WTC11 (cell line): ENCODE results near the gene ALG10. TPM values are rescaled to one million over a fixed set of nuclear protein-coding genes. Genes with fewer than 3 reads are reported as not detected.
"Not testable (repeated sequence)": the region's sequence is repeated elsewhere in the genome, so short reads cannot be mapped to it uniquely, and the experiment has no call there.

Experiments used
- ATAC-seq: fragments of 200-7000 bp; cut with Tn5 transposase; 2 replicates; pipeline ENCODE4 v1.10.0; 2021; ENCODE audit warnings: mild to moderate bottlenecking, moderate library complexity
- CTCF ChIA-PET: fragments of 300-600 bp; sonication (Branson Sonifier 250); formaldehyde crosslinking; loops from one replicate; lab custom pipeline; 2021; ENCODE audit warnings: antibody characterized with exemption; lab: Charles Lee
- POLR2A ChIA-PET: fragments of 350-600 bp; sonication (Branson Sonifier 250); formaldehyde crosslinking; loops from one replicate; lab custom pipeline; 2021; ENCODE audit warnings: antibody characterized with exemption; lab: Charles Lee
- DNase-seq: peaks from one replicate; pipeline ENCODE4 v3.0.0; 2021; ENCODE audit warnings: low spot score
- H3K27ac Mint-ChIP-seq: 2 replicates; pipeline ENCODE4 v1.8.0; 2021; ENCODE audit warnings: mixed read lengths
- H3K27me3 Mint-ChIP-seq: 2 replicates; pipeline ENCODE4 v1.8.0; 2021; ENCODE audit warnings: low read depth, mild to moderate bottlenecking, moderate library complexity, mixed read lengths
- H3K36me3 Mint-ChIP-seq: 2 replicates; pipeline ENCODE4 v1.8.0; 2021; ENCODE audit warnings: mixed read lengths
- H3K4me1 Mint-ChIP-seq: 2 replicates; pipeline ENCODE4 v1.8.0; 2022; ENCODE audit warnings: mixed read lengths
- H3K4me3 Mint-ChIP-seq: 2 replicates; pipeline ENCODE4 v1.8.0; 2021; ENCODE audit warnings: mild to moderate bottlenecking, moderate library complexity, mixed read lengths
- H3K9me3 Mint-ChIP-seq: 2 replicates; pipeline ENCODE4 v1.8.0; 2021; ENCODE audit warnings: mixed read lengths
- GABPB1 ChIP-seq: sonication (generic); formaldehyde crosslinking; IDR thresholded peaks from 2 replicates; pipeline ENCODE4 v1.8.1; 2023; ENCODE audit warnings: mild to moderate bottlenecking, missing genetic modification reagents
- SOX15 ChIP-seq: fragments of 250-450 bp; sonication (Bioruptor Pico); IDR thresholded peaks from 2 replicates; pipeline ENCODE4 v1.9.0; 2021; ENCODE audit warnings: mild to moderate bottlenecking
- TCF7 ChIP-seq: sonication (generic); formaldehyde crosslinking; IDR thresholded peaks from 2 replicates; pipeline ENCODE4 v1.8.0; 2022; ENCODE audit warnings: mild to moderate bottlenecking, low read depth, missing genetic modification reagents, moderate library complexity
- ZNF416 ChIP-seq: fragments of 250-450 bp; sonication (Bioruptor Pico); IDR thresholded peaks from 2 replicates; pipeline ENCODE4 v1.9.0; 2021; ENCODE audit warnings: mild to moderate bottlenecking, inconsistent platforms
- total RNA-seq: library from RNA; stranded (reverse); gene quantifications from 3 replicates; pipeline ENCODE4 v1.2.3, GENCODE V29; 2021
- TF ChIP-seq, protein P1 (sequence below): sonication (generic); formaldehyde crosslinking; conservative IDR thresholded peaks from 2 replicates; pipeline ENCODE4 v1.8.1; 2023; ENCODE audit warnings: mild to moderate bottlenecking, low read depth, missing genetic modification reagents, moderate library complexity
- TF ChIP-seq, protein P2 (sequence below): fragments of 200-600 bp; IDR thresholded peaks from 2 replicates; pipeline ENCODE4 v1.8.0; 2022; ENCODE audit warnings: antibody characterized with exemption
- TF ChIP-seq, protein P3 (sequence below): fragments of 250-450 bp; sonication (Bioruptor Pico); IDR thresholded peaks from 2 replicates; pipeline ENCODE4 v1.9.0; 2021; ENCODE audit warnings: mild to moderate bottlenecking, borderline replicate concordance
- TF ChIP-seq, protein P4 (sequence below): sonication (generic); formaldehyde crosslinking; IDR thresholded peaks from 2 replicates; pipeline ENCODE4 v1.8.1; 2022; ENCODE audit warnings: missing genetic modification reagents, borderline replicate concordance
- TF ChIP-seq, protein P5 (sequence below): fragments of 250-450 bp; sonication (Bioruptor Pico); IDR thresholded peaks from 2 replicates; pipeline ENCODE4 v1.8.0; 2021; ENCODE audit warnings: mild to moderate bottlenecking

Gene ALG10
- total RNA-seq, 1 experiment from 2014 or later, result 12.9 TPM

DNA sequence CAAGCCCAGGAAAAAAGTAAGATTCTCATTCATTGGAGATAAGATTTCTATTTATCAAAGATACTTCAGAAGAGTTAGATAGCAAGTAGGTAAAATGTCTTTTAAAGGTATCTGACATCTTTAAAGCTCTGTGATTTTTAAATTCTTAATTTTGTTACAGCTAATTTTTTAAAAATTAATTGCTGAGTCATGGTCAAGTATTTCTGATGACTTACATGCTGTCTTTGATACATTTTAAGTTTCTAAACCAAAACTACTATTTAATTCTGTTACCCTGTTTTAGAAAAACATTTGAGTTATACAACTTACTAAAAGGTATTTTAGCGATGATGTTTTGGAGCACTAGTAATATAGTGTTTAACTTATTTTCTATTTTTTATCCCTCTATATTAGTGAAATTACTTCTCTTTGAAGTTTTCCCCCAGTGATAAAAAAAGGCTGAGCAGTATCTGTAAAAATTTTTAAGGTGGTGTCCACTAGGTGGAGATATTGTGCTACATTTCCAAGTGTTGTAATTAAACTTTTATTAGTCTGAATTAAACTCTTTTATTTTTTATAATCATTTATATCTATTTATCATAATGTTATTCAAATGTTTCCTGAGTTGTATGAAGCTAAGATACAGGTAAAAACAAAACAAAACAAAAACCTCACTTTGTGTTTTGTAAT is 11.5 kb downstream of the ALG10 start:
- CTCF ChIA-PET, result no interaction called here
- H3K36me3 Mint-ChIP-seq, result peaks cover 20% of the 10 kb centered on the region
- POLR2A ChIA-PET, result no interaction called here
- H3K4me3 Mint-ChIP-seq, result no peak overlapping the region
- TF ChIP-seq TCF7, result no peak
- TF ChIP-seq, protein P1, sequence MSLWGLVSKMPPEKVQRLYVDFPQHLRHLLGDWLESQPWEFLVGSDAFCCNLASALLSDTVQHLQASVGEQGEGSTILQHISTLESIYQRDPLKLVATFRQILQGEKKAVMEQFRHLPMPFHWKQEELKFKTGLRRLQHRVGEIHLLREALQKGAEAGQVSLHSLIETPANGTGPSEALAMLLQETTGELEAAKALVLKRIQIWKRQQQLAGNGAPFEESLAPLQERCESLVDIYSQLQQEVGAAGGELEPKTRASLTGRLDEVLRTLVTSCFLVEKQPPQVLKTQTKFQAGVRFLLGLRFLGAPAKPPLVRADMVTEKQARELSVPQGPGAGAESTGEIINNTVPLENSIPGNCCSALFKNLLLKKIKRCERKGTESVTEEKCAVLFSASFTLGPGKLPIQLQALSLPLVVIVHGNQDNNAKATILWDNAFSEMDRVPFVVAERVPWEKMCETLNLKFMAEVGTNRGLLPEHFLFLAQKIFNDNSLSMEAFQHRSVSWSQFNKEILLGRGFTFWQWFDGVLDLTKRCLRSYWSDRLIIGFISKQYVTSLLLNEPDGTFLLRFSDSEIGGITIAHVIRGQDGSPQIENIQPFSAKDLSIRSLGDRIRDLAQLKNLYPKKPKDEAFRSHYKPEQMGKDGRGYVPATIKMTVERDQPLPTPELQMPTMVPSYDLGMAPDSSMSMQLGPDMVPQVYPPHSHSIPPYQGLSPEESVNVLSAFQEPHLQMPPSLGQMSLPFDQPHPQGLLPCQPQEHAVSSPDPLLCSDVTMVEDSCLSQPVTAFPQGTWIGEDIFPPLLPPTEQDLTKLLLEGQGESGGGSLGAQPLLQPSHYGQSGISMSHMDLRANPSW (CRISPR knock-in tag), result no peak
- TF ChIP-seq, protein P2, sequence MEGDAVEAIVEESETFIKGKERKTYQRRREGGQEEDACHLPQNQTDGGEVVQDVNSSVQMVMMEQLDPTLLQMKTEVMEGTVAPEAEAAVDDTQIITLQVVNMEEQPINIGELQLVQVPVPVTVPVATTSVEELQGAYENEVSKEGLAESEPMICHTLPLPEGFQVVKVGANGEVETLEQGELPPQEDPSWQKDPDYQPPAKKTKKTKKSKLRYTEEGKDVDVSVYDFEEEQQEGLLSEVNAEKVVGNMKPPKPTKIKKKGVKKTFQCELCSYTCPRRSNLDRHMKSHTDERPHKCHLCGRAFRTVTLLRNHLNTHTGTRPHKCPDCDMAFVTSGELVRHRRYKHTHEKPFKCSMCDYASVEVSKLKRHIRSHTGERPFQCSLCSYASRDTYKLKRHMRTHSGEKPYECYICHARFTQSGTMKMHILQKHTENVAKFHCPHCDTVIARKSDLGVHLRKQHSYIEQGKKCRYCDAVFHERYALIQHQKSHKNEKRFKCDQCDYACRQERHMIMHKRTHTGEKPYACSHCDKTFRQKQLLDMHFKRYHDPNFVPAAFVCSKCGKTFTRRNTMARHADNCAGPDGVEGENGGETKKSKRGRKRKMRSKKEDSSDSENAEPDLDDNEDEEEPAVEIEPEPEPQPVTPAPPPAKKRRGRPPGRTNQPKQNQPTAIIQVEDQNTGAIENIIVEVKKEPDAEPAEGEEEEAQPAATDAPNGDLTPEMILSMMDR, result 0 out of 2 replicates have a peak, but pooled peaks have one; percentile 17
- ATAC-seq (no peak), DNase-seq (no peak)
- H3K27me3 Mint-ChIP-seq, result no peaks in the 10 kb centered on the region
- H3K9me3 Mint-ChIP-seq, result peaks cover 27% of the 10 kb centered on the region
- no peak overlapping the region for H3K27ac Mint-ChIP-seq
- no peaks in the 10 kb centered on the region for H3K4me1 Mint-ChIP-seq

DNA sequence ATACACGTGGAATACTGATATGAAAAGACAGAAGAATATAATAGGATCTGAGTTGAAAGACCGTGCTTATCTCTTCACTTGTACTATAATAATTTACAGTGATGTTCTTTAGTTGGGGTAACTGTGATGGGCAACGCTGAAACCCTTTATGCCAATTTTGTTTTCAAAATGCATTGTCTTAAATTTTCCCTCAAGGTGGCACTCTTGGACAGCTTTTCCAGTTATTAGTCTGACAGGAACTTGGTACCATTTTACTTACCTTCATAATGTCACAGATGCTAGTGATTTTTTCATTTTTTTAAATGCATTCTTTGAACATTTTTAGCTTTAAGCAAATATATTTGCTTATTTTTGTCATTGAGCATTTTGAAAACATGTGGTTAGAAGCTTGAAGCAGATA is 16.1 kb downstream of the ALG10 start:
- H3K9me3 Mint-ChIP-seq, result peaks cover 57% of the 10 kb centered on the region
- H3K27ac Mint-ChIP-seq, DNase-seq, CTCF ChIA-PET, H3K27me3 Mint-ChIP-seq, H3K4me3 Mint-ChIP-seq, H3K4me1 Mint-ChIP-seq, POLR2A ChIA-PET, ATAC-seq: not testable (repeated sequence)
- H3K36me3 Mint-ChIP-seq, result peaks cover 40% of the 10 kb centered on the region

DNA sequence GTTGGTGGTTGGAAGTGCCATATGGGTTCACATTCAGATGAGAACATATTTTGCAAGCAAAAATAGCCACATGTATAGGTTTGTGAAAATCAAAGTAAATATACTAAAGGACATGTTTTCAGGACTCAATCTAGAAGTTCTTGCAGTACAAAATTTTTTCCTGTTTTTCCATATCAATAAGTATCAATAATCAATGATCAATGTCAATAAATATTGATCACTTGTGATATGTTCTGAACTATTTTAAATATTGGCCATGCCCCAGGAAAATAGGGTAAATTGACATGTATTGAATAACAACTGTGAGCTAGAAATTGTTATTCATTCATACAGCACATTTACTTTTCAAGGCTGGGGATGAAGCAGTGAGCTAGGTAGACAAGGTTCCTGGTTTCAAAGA is 24.3 kb downstream of the ALG10 start:
- TF ChIP-seq SOX15 (no peak), ZNF416 (CRISPR knock-in tag) (no peak)
- TF ChIP-seq, protein P3, sequence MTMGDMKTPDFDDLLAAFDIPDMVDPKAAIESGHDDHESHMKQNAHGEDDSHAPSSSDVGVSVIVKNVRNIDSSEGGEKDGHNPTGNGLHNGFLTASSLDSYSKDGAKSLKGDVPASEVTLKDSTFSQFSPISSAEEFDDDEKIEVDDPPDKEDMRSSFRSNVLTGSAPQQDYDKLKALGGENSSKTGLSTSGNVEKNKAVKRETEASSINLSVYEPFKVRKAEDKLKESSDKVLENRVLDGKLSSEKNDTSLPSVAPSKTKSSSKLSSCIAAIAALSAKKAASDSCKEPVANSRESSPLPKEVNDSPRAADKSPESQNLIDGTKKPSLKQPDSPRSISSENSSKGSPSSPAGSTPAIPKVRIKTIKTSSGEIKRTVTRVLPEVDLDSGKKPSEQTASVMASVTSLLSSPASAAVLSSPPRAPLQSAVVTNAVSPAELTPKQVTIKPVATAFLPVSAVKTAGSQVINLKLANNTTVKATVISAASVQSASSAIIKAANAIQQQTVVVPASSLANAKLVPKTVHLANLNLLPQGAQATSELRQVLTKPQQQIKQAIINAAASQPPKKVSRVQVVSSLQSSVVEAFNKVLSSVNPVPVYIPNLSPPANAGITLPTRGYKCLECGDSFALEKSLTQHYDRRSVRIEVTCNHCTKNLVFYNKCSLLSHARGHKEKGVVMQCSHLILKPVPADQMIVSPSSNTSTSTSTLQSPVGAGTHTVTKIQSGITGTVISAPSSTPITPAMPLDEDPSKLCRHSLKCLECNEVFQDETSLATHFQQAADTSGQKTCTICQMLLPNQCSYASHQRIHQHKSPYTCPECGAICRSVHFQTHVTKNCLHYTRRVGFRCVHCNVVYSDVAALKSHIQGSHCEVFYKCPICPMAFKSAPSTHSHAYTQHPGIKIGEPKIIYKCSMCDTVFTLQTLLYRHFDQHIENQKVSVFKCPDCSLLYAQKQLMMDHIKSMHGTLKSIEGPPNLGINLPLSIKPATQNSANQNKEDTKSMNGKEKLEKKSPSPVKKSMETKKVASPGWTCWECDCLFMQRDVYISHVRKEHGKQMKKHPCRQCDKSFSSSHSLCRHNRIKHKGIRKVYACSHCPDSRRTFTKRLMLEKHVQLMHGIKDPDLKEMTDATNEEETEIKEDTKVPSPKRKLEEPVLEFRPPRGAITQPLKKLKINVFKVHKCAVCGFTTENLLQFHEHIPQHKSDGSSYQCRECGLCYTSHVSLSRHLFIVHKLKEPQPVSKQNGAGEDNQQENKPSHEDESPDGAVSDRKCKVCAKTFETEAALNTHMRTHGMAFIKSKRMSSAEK, result no peak
- Mint-ChIP-seq H3K4me1 (no peaks in the 10 kb centered on the region), H3K27me3 (peaks cover 5% of the 10 kb centered on the region; the same call in 1 of the 2 replicates), H3K27ac (no peak overlapping the region), H3K9me3 (peaks cover 83% of the 10 kb centered on the region), H3K4me3 (no peak overlapping the region), H3K36me3 (peaks cover 71% of the 10 kb centered on the region)
- ATAC-seq, result no peak
- POLR2A ChIA-PET, result no interaction called here
- CTCF ChIA-PET, result no interaction called here
- no peak for DNase-seq

DNA sequence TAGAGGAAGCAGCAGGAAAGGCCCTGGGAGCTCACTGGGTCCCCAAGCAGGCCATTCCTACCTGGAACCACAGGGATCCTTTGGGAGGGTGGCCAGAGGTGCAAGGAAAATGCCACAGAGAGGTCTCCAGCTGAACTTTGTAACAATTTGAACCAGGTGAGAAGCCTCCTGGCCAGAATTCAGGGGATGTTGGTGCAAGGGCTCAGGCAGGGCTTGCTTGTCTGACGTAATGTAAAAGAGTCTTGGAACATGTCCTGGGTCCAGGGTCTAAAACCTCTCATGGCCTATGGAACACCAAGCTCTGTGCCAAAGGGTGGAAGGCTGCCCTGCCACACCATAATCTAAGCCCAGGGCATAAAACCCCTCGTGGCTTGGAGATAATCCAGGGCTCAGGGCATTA is 25.6 kb downstream of the ALG10 start:
- ATAC-seq, DNase-seq, H3K27me3 Mint-ChIP-seq, H3K4me1 Mint-ChIP-seq, H3K27ac Mint-ChIP-seq, POLR2A ChIA-PET, CTCF ChIA-PET, H3K4me3 Mint-ChIP-seq: not testable (repeated sequence)
- H3K36me3 Mint-ChIP-seq, result peaks cover 81% of the 10 kb centered on the region
- H3K9me3 Mint-ChIP-seq, result peaks cover 89% of the 10 kb centered on the region

DNA sequence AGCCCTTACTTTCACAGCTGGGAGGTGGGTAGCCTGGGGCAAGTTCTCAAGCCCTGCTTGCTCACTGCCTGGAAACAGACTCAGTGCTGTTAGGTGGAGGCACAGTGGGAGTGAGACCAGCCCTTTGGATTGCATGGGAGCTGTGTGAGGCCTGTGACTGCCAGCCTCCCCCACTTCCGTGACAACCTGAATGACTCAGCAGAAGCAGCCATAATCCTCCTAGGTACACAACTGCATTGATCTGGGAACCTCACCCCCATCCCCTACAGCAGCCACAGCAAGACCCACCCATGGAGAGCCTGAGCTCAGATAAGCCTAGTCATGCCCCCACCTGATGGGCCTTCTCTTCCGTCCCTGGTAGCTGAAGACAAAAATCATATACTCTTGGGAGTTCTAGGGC is 26.4 kb downstream of the ALG10 start:
- CTCF ChIA-PET, result no interaction called here
- peaks cover 9% of the 10 kb centered on the region for H3K27me3 Mint-ChIP-seq
- ATAC-seq, result no peak
- TF ChIP-seq TCF7 (no peak), GABPB1 (CRISPR knock-in tag) (no peak)
- TF ChIP-seq, protein P4, sequence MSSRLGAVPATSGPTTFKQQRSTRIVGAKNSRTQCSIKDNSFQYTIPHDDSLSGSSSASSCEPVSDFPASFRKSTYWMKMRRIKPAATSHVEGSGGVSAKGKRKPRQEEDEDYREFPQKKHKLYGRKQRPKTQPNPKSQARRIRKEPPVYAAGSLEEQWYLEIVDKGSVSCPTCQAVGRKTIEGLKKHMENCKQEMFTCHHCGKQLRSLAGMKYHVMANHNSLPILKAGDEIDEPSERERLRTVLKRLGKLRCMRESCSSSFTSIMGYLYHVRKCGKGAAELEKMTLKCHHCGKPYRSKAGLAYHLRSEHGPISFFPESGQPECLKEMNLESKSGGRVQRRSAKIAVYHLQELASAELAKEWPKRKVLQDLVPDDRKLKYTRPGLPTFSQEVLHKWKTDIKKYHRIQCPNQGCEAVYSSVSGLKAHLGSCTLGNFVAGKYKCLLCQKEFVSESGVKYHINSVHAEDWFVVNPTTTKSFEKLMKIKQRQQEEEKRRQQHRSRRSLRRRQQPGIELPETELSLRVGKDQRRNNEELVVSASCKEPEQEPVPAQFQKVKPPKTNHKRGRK, result no peak
- TF ChIP-seq, protein P5, sequence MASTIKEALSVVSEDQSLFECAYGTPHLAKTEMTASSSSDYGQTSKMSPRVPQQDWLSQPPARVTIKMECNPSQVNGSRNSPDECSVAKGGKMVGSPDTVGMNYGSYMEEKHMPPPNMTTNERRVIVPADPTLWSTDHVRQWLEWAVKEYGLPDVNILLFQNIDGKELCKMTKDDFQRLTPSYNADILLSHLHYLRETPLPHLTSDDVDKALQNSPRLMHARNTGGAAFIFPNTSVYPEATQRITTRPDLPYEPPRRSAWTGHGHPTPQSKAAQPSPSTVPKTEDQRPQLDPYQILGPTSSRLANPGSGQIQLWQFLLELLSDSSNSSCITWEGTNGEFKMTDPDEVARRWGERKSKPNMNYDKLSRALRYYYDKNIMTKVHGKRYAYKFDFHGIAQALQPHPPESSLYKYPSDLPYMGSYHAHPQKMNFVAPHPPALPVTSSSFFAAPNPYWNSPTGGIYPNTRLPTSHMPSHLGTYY, result no peak
- TF ChIP-seq, all 79 proteins: peak for 0
- no peak for DNase-seq
- peaks cover 82% of the 10 kb centered on the region for H3K36me3 Mint-ChIP-seq
- POLR2A ChIA-PET, result no interaction called here
- H3K27ac Mint-ChIP-seq, result no peak overlapping the region
- no peaks in the 10 kb centered on the region for H3K4me1 Mint-ChIP-seq
- peaks cover 93% of the 10 kb centered on the region for H3K9me3 Mint-ChIP-seq
- H3K4me3 Mint-ChIP-seq, result no peak overlapping the region
